COLO829 (cell line): ENCODE results near the gene MAGI2.

Source experiments
- DNase-seq: peaks from one replicate; pipeline ENCODE4 v3.0.0; 2012; ENCODE audit warnings: low spot score

The MAGI2 gene

DNA sequence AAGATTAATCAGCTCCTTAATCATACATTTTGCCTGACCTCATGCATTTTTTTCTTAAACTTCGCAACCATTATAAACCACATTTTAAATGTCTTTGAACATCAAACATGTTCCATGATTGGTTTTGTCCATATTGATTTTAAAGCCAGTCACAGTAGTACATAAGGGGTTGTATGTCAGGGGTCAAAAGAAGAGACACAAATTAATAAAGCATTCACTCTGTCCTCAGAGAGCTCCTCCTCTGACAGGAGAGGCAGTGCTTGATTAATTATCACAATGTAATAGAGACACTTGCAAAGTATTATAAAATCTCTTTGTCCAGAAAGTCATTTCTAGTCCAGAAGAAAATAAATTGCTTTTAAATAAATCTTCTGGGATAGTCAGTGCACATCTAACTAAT lies 195.5 kb downstream of the MAGI2 start:
- DNase-seq, result no peak

DNA sequence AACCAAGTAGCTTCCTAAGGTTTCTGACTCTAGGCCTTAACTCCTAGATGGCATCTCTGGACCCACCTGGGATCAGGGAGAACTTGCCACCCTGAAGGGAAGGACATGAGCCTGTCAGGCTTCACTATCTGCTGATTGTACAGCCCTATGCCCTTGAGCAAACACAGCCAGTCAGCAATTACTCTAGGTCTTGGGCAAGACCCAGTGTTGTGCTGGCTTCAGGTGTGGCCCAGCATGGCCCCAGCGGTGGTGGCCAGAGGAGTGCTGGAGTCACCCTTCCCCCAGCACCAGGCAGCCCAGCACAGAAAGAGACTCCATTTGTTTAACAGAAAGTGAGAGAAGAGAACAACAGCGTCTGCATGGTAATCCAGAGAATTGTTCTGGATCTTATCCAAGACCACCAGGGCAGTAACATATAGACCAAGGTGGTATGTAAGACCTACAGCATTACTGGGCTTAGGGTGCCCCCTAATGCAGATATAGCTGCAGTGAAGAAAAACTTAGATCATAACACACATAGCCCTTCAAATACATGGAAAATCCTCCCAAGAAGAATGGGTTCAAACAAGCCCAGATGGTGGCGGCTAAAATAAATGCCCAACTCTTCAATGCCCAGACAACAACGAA lies 207.7 kb downstream of the MAGI2 start:
- no peak for DNase-seq

DNA sequence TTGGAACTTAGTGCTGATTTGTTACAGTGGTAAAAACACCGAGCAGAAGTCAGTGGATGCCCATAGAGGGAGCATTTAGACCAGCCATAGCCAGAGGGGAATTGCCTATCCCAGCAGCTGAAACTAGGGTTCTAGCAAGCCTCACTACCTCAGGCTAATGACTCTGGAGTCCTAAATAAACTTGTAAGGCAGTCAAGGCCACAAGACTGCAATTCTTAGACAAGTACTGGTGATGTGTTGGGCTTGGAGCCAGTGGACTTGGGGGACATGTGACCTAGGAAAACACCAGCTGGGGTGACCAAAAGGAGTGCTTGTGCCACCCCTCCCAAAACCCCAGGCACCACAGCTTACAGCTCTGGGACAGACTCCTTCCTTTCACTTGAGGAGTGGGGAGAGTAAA lies 209.0 kb downstream of the MAGI2 start:
- no peak for DNase-seq

- DNase-seq, result no peak
These were observed 212.0 kb downstream of the MAGI2 start for GRCh38 chr7:79241288-79242060.

- DNase-seq, result no peak
These were observed 213.1 kb downstream of the MAGI2 start for GRCh38 chr7:79240413-79240812.

GRCh38 chr7:79236352-79237028 lies 217.0 kb downstream of the MAGI2 start:
- DNase-seq, result no peak

- DNase-seq, result peak; percentile 53
These were observed 226.4 kb downstream of the MAGI2 start for GRCh38 chr7:79227044-79227443.

- no peak for DNase-seq
These were observed 232.3 kb downstream of the MAGI2 start for GRCh38 chr7:79221211-79221610.

DNA sequence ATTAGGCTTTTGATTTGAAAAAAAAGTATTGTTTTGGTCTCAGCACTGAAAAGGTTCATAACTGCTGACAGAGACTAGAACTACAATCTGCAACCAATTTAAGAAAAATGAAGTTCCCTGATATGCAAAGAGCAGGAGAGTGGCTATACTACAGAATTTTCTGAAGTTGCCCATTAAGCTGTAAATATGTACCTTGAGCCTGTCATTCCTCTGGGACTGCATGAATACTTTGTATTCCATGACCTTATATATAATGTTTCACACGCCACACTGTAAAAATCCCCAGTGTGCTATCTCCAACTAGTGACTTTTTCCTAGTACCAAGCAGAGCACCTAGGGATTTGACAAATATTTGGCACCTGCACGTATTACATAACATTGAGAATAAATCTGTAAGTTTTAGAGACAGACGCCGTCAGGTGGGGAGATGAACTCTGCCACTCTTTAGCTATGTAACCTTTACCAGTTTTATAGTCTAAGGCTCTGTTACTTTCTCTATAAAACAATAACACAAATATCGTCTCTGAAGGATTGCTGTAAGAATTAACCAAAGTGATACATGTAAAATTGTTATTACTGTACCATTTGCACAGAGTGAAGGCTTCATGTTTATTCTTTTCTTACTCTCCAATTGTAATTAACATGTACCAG lies 235.4 kb downstream of the MAGI2 start:
- DNase-seq, result no peak

DNA sequence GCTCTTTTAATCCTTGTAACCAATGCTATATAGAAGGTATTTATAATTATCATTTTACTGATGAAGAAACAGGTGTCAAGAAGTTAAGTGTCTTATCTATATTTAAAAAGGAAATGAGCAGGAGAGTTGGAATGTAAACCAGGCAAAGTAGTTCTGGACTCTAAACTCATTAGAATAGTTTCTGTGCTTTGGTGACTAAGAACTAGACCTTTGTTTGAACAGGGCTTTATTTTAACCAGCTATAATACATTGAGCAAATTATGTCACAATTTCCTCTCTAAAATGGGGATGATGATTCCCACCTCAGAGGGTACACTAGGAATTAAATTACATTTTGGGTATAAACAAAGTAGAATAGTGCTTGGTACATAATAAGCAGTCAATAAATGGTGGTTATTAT lies 236.0 kb downstream of the MAGI2 start:
- DNase-seq, result no peak

DNA sequence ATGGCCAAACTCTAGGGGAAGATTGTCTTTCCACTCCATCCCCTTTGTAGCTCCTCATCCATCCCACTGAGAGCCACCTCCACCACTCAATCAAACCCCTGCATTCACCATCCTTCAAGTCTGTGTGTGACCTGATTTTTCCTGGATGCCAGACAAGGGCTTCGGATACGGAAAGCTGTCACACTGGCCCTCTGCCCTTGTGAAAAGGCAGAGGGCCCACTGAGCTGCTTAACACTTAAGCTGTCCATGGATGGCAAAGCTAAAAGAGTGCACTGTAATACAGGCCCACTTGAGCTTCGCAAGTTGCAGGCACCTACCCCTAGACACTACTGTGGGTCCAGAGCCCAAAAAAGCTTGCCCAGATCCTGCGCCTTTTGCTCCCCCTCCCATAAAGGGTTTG lies 237.2 kb downstream of the MAGI2 start:
- no peak for DNase-seq

DNA sequence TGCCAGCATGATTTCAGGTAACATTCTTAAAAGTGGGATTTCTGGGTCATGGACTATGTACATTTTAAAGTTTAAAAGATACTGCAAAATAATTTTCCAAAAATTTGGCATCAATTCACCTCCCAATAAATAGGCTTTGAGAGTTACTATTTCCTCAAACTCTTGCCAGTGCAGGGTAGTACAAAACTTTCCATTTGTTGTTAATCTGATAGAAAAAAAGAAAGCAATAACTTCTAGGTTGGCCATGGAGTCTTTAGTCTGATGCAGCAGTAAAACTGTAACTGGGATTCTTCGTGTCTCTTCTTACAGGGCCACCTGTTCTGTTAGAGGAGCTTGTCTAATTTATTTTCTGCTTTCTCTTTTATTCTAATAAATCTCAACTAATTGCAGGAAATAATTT lies 241.1 kb downstream of the MAGI2 start:
- no peak for DNase-seq

DNA sequence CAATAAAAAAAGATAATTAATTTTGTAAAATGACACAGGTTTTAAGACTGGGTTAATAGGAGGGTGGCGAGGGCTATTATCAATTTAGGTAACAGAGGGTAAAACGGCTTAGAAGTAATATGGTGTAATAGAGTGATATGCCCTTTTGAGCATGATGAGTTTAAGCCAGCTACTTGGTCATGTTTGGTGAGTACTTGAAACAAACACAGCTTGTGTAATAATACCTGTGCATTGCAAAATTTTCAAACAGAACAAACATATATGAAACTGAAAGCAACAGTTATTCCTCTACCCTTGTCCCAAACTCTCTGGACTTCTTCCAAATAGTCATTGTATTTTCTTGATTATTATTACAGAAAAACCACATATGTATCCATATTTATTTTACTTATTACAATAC lies 241.7 kb downstream of the MAGI2 start:
- no peak for DNase-seq

- DNase-seq, result no peak
These were observed 253.5 kb downstream of the MAGI2 start for GRCh38 chr7:79199961-79200360.

GRCh38 chr7:79199266-79199665 lies 254.2 kb downstream of the MAGI2 start:
- no peak for DNase-seq

DNA sequence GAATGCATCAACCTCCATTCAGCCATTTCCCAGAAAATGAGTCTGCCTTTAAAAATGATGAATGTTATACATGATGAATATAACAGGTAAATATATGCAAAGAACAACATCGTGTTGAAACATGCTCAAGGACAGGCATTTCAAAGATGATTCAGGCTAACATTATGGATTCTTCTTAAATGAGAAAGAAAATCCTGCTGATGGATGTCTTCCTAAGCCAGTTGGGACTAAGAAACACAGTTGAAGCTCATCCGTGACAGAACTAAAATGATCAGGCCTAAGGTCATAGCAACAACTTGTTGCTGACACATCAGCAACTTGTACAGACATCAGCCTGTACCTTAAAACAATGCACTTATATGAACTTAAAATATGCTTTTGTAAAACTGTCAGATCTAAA lies 267.9 kb downstream of the MAGI2 start:
- DNase-seq, result no peak

DNA sequence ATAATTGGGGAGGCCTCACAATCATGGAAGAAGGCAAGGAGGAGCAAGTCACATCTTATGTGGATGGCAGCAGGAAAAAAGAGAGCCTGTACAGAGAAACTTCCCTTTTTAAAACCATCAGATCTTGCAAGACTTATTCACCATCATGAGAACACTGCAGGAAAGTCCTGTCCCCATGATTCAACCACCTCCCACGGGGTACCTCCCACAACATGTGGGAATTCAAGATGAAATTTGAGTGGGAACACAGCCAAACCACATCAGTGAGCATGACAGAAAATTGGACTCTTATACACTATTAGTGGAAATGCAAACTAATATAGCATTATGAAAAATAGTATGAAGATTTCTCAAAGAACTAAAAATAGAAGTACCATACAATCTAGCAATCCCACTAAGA lies 271.2 kb downstream of the MAGI2 start:
- DNase-seq, result no peak

DNA sequence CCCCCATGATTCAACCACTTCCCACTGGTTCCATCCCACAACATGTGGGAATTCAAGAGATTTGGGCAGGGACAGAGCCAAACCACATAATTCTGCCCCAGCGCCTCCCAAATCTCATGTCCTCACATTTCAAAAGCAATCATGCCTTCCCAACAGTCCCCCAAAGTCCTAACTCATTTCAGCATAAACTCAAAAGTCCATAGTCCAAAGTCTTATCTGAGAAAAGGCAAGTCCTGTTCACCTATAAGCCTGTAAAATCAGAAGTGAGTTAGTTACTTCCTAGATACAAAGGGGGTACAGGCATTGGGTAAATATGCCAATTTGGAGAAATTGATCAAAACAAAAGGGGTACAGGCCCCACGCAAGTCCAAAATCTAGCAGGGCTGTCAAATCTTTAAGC lies 272.9 kb downstream of the MAGI2 start:
- DNase-seq, result no peak

GRCh38 chr7:79176859-79177477 lies 276.5 kb downstream of the MAGI2 start:
- DNase-seq, result peak; percentile 30

GRCh38 chr7:79175374-79175773 lies 278.1 kb downstream of the MAGI2 start:
- DNase-seq, result no peak

DNA sequence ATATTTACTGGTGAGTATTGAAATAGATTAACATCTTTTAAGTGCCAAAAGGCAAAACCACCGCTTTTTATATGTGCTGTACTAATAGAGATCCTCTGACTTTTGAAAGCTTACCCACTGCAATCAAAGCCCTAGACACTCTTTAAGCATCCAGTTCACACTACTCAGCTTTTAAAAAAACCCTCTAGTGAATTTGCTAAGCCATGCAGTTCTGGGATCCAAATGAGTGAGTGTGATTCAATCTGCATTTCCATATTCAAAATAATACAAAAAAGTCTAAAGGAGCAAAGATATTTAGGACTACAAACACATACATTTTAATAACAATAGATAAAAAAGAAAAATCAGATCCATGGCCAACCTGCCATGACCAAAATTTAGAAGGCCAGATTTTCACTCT lies 288.2 kb downstream of the MAGI2 start:
- DNase-seq, result no peak

DNA sequence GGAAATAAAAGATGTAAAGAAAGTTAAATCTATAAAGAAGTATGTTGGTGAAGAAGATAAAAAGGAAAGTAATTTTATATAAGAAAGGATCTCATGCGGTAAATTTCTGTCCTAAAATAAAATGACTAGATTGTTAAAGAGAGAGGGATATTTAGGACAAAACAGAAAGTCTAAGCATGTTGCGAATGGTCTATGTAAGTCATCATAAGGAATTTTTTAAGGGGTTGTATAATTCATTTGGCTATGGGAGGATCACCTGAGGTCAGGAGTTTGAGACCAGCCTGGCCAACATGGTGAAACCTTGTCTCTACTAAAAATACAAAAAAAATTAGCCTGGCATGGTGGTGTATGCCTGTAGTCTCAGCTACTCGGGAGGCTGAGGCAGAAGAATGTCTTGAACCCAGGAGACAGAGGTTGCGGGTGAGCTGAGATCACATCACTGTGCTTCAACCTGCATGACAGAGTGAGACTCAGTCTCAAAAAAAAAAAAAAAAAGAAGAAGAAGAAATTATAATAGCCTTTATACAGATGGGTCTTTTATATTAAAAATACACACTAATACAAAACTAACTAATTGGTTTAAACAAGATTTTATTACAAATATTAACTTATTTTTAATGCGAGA lies 294.3 kb downstream of the MAGI2 start:
- no peak for DNase-seq
